K562 (cell line): ENCODE results near the gene RDH13. TPM values are rescaled to one million over a fixed set of nuclear protein-coding genes. Genes with fewer than 3 reads are reported as not detected.

Experiments used
- ATAC-seq: fragments of 200-7000 bp; cut with Tn5 transposase; 3 replicates; pipeline ENCODE4 v1.9.1; 2020; ENCODE audit warnings: moderate library complexity
- BruUV-seq: library from RNA; stranded (reverse); fragments of 400-500 nt; replicated peaks from 2 replicates; lab custom pipeline; 2021; lab: Mats Ljungman, UMichigan
- CTCF ChIA-PET: fragments of 300-600 bp; formaldehyde crosslinking; extraction: SDS; loops from one replicate; lab custom pipeline; 2021; ENCODE audit warnings: low intra/inter-chr PET ratio; lab: Yijun Ruan, JAX
- POLR2A ChIA-PET: fragments of 300-600, 350-650 bp; sonication (Branson Sonifier 250); formaldehyde crosslinking; extraction: SDS; loops from one replicate; lab custom pipeline; 2021; ENCODE audit warnings: antibody characterized with exemption, inconsistent platforms; lab: Yijun Ruan, JAX
- DNase-seq, 4 experiments: peaks; one replicate each; pipeline versions ENCODE4 v3.0.0 to v3.0.0-alpha.2; 2011 to 2018; ENCODE audit warnings: low spot score in 3 of 4, mixed read lengths in 3 of 4; ENCODE audit errors: extremely low read depth in 1 of 4
- FAIRE-seq: peaks from 2 replicates; lab custom pipeline; 2011; peaks lifted over from hg19 to GRCh38; lab: Jason Lieb, UNC
- H2AFZ ChIP-seq: 2 replicates; pipeline ENCODE4 v1.6.0; 2011; ENCODE audit warnings: low read depth, low read length, control low read depth, inconsistent platforms
- H3K27ac ChIP-seq: fragments of 200-600 bp; 3 replicates; pipeline ENCODE4 v1.8.0; 2011; ENCODE audit warnings: low read depth, mild to moderate bottlenecking, control low read depth, inconsistent platforms, low read length, moderate library complexity, mixed read lengths; ENCODE audit errors: extremely low read depth
- H3K27me3 ChIP-seq, 2 experiments: fragments of 300-600 bp in 1 of 2; 2 replicates in 1 of 2; 3 replicates in 1 of 2; pipeline versions ENCODE4 v1.6.0 to v1.8.0; 2011; ENCODE audit warnings: inconsistent platforms in 2 of 2, low read length in 2 of 2, mild to moderate bottlenecking in 1 of 2, mixed read lengths in 1 of 2, moderate library complexity in 1 of 2; ENCODE audit not compliant: control insufficient read depth in 2 of 2, insufficient read depth in 2 of 2
- H3K36me3 ChIP-seq: fragments of 300-600 bp; 3 replicates; pipeline ENCODE4 v1.8.0; 2011; ENCODE audit warnings: mild to moderate bottlenecking, low read length, inconsistent platforms; ENCODE audit not compliant: control insufficient read depth, insufficient read depth
- H3K4me1 ChIP-seq, 2 experiments: fragments of 200-600 bp in 1 of 2; replicated peaks in 1 of 2; 2 replicates in 1 of 2; 3 replicates in 1 of 2; pipeline versions ENCODE4 v1.5.1 to v1.8.0; 2011; ENCODE audit warnings: inconsistent platforms in 2 of 2, low read length in 2 of 2, mild to moderate bottlenecking in 1 of 2, mixed read lengths in 1 of 2, moderate library complexity in 1 of 2; ENCODE audit not compliant: control insufficient read depth in 2 of 2, insufficient read depth in 2 of 2
- H3K4me2 ChIP-seq: 2 replicates; pipeline ENCODE4 v1.6.1; 2011; ENCODE audit warnings: low read length, control low read depth, inconsistent platforms, mixed read lengths; ENCODE audit not compliant: insufficient read depth
- H3K4me3 ChIP-seq: fragments of 200-600 bp; sonication (generic), shearing (Covaris generic); 2 replicates; pipeline ENCODE4 v1.5.1; 2016; ENCODE audit warnings: control low read depth, inconsistent platforms
- H3K79me2 ChIP-seq: fragments of 200-600 bp; 3 replicates; pipeline ENCODE4 v1.8.0; 2011; ENCODE audit warnings: low read length, inconsistent platforms; ENCODE audit not compliant: control insufficient read depth, insufficient read depth
- H3K9ac ChIP-seq, 2 experiments: 2 replicates each; pipeline versions ENCODE4 v1.6.0 to v1.6.1; 2011; ENCODE audit warnings: low read depth in 2 of 2, low read length in 2 of 2, control low read depth in 1 of 2, inconsistent platforms in 1 of 2, mild to moderate bottlenecking in 1 of 2, mixed read lengths in 1 of 2; ENCODE audit not compliant: insufficient read depth in 1 of 2
- H3K9me1 ChIP-seq: one replicate; pipeline ENCODE4 v1.6.0; 2011; ENCODE audit warnings: inconsistent platforms, mild to moderate bottlenecking, low read length, moderate library complexity; ENCODE audit not compliant: control insufficient read depth, insufficient read depth
- H3K9me3 ChIP-seq: replicated peaks from 2 replicates; pipeline ENCODE4 v1.5.1; 2011; ENCODE audit warnings: low read depth, low read length, inconsistent platforms; ENCODE audit not compliant: control insufficient read depth, insufficient read depth
- H4K20me1 ChIP-seq: replicated peaks from 2 replicates; pipeline ENCODE4 v1.6.1; 2011; ENCODE audit warnings: low read length, inconsistent platforms, mixed read lengths; ENCODE audit not compliant: control insufficient read depth, insufficient read depth
- BRF1 ChIP-seq: IDR thresholded peaks from 3 replicates; pipeline ENCODE4 v1.6.1; 2011; ENCODE audit warnings: borderline replicate concordance, mild to moderate bottlenecking; ENCODE audit not compliant: insufficient read length; ENCODE audit errors: extremely low read depth
- CREB1 ChIP-seq, 2 experiments: sonication (generic) in 1 of 2; formaldehyde crosslinking in 1 of 2; IDR thresholded peaks; 2 replicates each; pipeline versions ENCODE4 v1.6.1 to v1.8.0; 2012 to 2022; ENCODE audit warnings: inconsistent platforms in 1 of 2, mild to moderate bottlenecking in 1 of 2, missing genetic modification reagents in 1 of 2, moderate library complexity in 1 of 2
- FIP1L1 ChIP-seq: fragments of 200-400 bp; formaldehyde crosslinking; IDR thresholded peaks from 2 replicates; pipeline ENCODE4 v1.6.1; 2018; ENCODE audit warnings: mild to moderate bottlenecking, low read depth, low read length; ENCODE audit not compliant: poor library complexity, severe bottlenecking
- HNRNPLL ChIP-seq: fragments of 200-400 bp; formaldehyde crosslinking; IDR thresholded peaks from 2 replicates; pipeline ENCODE4 v1.6.1; 2017; ENCODE audit warnings: low read length, low read depth, mild to moderate bottlenecking; ENCODE audit not compliant: poor library complexity, severe bottlenecking
- MEIS2 ChIP-seq: fragments of 450-650 bp; IDR thresholded peaks from 2 replicates; pipeline ENCODE4 v1.6.1; 2014; ENCODE audit warnings: mild to moderate bottlenecking; ENCODE audit not compliant: partially characterized antibody
- NFIC ChIP-seq: fragments of 450-650 bp; IDR thresholded peaks from 2 replicates; pipeline ENCODE4 v1.6.1; 2017; ENCODE audit warnings: mild to moderate bottlenecking, inconsistent platforms
- NFXL1 ChIP-seq: fragments of 450-650 bp; formaldehyde crosslinking; IDR thresholded peaks from 2 replicates; pipeline ENCODE4 v1.4.0; 2021; ENCODE audit warnings: mild to moderate bottlenecking
- NR4A1 ChIP-seq, 2 experiments: fragments of 250-450 bp in 1 of 2; fragments of 450-650 bp in 1 of 2; sonication (Bioruptor Pico) in 1 of 2; IDR thresholded peaks; 2 replicates each; pipeline versions ENCODE4 v1.4.0 to v1.6.1; 2016 to 2020; ENCODE audit warnings: mild to moderate bottlenecking in 2 of 2, missing compliant biosample characterization in 1 of 2, missing genetic modification characterization in 1 of 2, moderate library complexity in 1 of 2
- POLR2AphosphoS5 ChIP-seq: IDR thresholded peaks from 2 replicates; pipeline ENCODE4 v1.6.1; 2011; ENCODE audit warnings: mild to moderate bottlenecking, low read depth, low read length, moderate library complexity; ENCODE audit not compliant: control insufficient read depth, insufficient read depth
- RBFOX2 ChIP-seq: fragments of 200-400 bp; formaldehyde crosslinking; IDR thresholded peaks from 2 replicates; pipeline ENCODE4 v1.6.1; 2017; ENCODE audit warnings: low read depth, mild to moderate bottlenecking, low read length, moderate library complexity
- SMAD1 ChIP-seq: fragments of 150-350 bp; IDR thresholded peaks from 2 replicates; pipeline ENCODE4 v1.6.1; 2014; ENCODE audit warnings: low read length, low read depth; ENCODE audit not compliant: partially characterized antibody
- YY1 ChIP-seq, 3 experiments: IDR thresholded peaks; 2 replicates each; pipeline ENCODE4 v1.6.1; 2011; ENCODE audit warnings: low read length in 2 of 3, mild to moderate bottlenecking in 2 of 3, moderate library complexity in 2 of 3, borderline replicate concordance in 1 of 3, control low read depth in 1 of 3, low read depth in 1 of 3; ENCODE audit not compliant: insufficient read depth in 3 of 3, insufficient replicate concordance in 2 of 3, control insufficient read depth in 1 of 3, insufficient read length in 1 of 3; ENCODE audit errors: extremely low read depth in 1 of 3
- ZBTB12 ChIP-seq: fragments of 250-450 bp; sonication (Bioruptor Pico); IDR thresholded peaks from 2 replicates; pipeline ENCODE4 v1.4.0; 2020
- ZNF57 ChIP-seq: fragments of 450-650 bp; formaldehyde crosslinking; IDR thresholded peaks from 2 replicates; pipeline ENCODE4 v1.4.0; 2020; ENCODE audit warnings: mild to moderate bottlenecking, moderate library complexity
- ZNF589 ChIP-seq: fragments of 200-800 bp; sonication (Bioruptor generic); IDR thresholded peaks from 2 replicates; pipeline ENCODE4 v1.6.1; 2016; ENCODE audit warnings: low read depth, missing genetic modification characterization, missing compliant biosample characterization
- ZNF707 ChIP-seq: fragments of 250-450 bp; sonication (Bioruptor Pico); conservative IDR thresholded peaks from 2 replicates; pipeline ENCODE4 v1.8.0; 2022; ENCODE audit warnings: inconsistent platforms, mild to moderate bottlenecking, moderate library complexity
- WGBS: fragments of 100-300 bp; shearing (Covaris generic); methylation state at CpG from one replicate; pipeline ENCODE4 v1.1.6; 2016; ENCODE audit warnings: low coverage, mixed read lengths; ENCODE audit not compliant: insufficient coverage; ENCODE audit errors: missing lambda C conversion rate; 5-methylcytosine and 5-hydroxymethylcytosine counted together
- in situ Hi-C: fragments of 300-500 bp; cut with MboI; formaldehyde crosslinking; loops from 4 replicates; pipeline ENCODE4 v1.15.0; 2018; ENCODE audit warnings: inconsistent platforms, mixed read lengths
- intact Hi-C: fragments of 100-400 bp; cut with micrococcal nuclease; formaldehyde crosslinking; loops from 2 replicates; pipeline ENCODE4 v1.14.2; 2022
- polyA plus RNA-seq, 8 experiments: library from polyadenylated mRNA; depleted of rRNA in 4 of 8; stranded (reverse) in 5 of 8; unstranded in 3 of 8; fragments of >200 nt; fragmentation: Nextera tagmentation in 2 of 8; fragmentation: Illumina TruSeq in 1 of 8; extraction: Ambion mirVana in 2 of 8; extraction: Trizol in 1 of 8; gene quantifications; 2 replicates each; pipeline versions ENCODE4 v1.2.1 to v1.2.3, GENCODE V29; 2011 to 2014; ENCODE audit warnings: inconsistent platforms in 1 of 8, missing spikeins in 1 of 8
- total RNA-seq, 7 experiments: library from RNA; depleted of rRNA in 6 of 7; stranded (reverse); fragments of >200 nt in 6 of 7; fragmentation: Illumina TruSeq in 2 of 7; extraction: Trizol in 2 of 7; gene quantifications; 2 replicates each; pipeline versions ENCODE4 v1.2.1 to v1.2.3, GENCODE V29; 2011 to 2021; ENCODE audit warnings: low replicate concordance in 1 of 7
- TF ChIP-seq, protein P1 (sequence below): sonication (generic); formaldehyde crosslinking; IDR thresholded peaks from 2 replicates; pipeline ENCODE4 v1.8.1; 2023; ENCODE audit warnings: mild to moderate bottlenecking, missing genetic modification reagents

Gene RDH13
- total and polyA plus RNA-seq, 9 of the 15 experiments (the other 6 are each of a cell fraction or from before 2014, with no cell fraction given), result 7.5 to 70.3 (median 39.5) TPM

- no peak for TF ChIP-seq ZNF57
- TF ChIP-seq FIP1L1, result no peak
- TF ChIP-seq BRF1, result no peak
- TF ChIP-seq NR4A1 (CRISPR knock-in tag; IDR thresholded peaks at IDR 0.05), result no peak
- TF ChIP-seq NR4A1 (tag; IDR thresholded peaks at IDR 0.05), result no peak
- TF ChIP-seq POLR2AphosphoS5, result peak; percentile 57; the same call in 1 of the 2 replicates
- TF ChIP-seq, all 486 proteins: peak for 6
These were observed 44.3 kb downstream of the RDH13 start (continued) for GRCh38 chr19:55018633-55019032.

- Histone ChIP-seq H3K79me2 (peaks cover 71% of the 10 kb centered on the region), H2AFZ (no peak overlapping the region), H4K20me1 (peaks cover 17% of the 10 kb centered on the region), H3K9ac (peak overlapping the region; percentile 15 to 39), H3K4me3 (no peak overlapping the region), H3K4me2 (peak overlapping the region; percentile 56), H3K4me1 (peaks cover 10 to 17% of the 10 kb centered on the region in 2 experiments; a peak in 4 of 5 replicates), H3K27ac (peak overlapping the region; percentile 57), H3K36me3 (peaks cover 44% of the 10 kb centered on the region; the same call in 2 of the 3 replicates), H3K27me3 (no peaks in the 10 kb centered on the region), H3K9me3 (0 out of 2 replicates have a peak, but pooled peaks cover 2% of the 10 kb centered on the region), H3K9me1 (peaks cover 7% of the 10 kb centered on the region)
- peak; percentile 74 for ATAC-seq
- ChIA-PET CTCF (no interaction called here), POLR2A (interaction anchor here (0.6 to 1.6 kb wide), 7 partner anchors 8 to 389 kb away, joined by 3 to 8 read pairs (median 3); partner anchors contain the start of gene UBE2S)
- WGBS, result 68% methylated on average over 15 of the region's 15 CpGs
- TSS peak; percentile 17 for BruUV-seq
- intact Hi-C loops, result no loop called here
- peak in 1 of 4 experiments; percentile 5 for DNase-seq
- in situ Hi-C loops, result no loop called here
- FAIRE-seq, result no peak
- no peak for TF ChIP-seq ZNF589 (CRISPR knock-in tag)
- no peak for TF ChIP-seq ZNF707 (CRISPR knock-in tag)
- TF ChIP-seq CREB1 (IDR thresholded peaks at IDR 0.05), result peak; percentile 12; the same call in 1 of the 2 replicates
- TF ChIP-seq CREB1 (CRISPR knock-in tag; IDR thresholded peaks at IDR 0.05), result no peak
- TF ChIP-seq MEIS2, result peak; percentile 5
- no peak for TF ChIP-seq SMAD1
- peak in 2 of 3 experiments; percentile 53 to 82 for TF ChIP-seq YY1 (IDR thresholded peaks at IDR 0.05; ENCODE audit: borderline replicate concordance in 1 of 3, control insufficient read depth in 1 of 3, extremely low read depth in 1 of 3, insufficient read depth in 3 of 3, insufficient read length in 1 of 3, insufficient replicate concordance in 2 of 3, low read depth in 1 of 3, low read length in 2 of 3)
- TF ChIP-seq, protein P1, sequence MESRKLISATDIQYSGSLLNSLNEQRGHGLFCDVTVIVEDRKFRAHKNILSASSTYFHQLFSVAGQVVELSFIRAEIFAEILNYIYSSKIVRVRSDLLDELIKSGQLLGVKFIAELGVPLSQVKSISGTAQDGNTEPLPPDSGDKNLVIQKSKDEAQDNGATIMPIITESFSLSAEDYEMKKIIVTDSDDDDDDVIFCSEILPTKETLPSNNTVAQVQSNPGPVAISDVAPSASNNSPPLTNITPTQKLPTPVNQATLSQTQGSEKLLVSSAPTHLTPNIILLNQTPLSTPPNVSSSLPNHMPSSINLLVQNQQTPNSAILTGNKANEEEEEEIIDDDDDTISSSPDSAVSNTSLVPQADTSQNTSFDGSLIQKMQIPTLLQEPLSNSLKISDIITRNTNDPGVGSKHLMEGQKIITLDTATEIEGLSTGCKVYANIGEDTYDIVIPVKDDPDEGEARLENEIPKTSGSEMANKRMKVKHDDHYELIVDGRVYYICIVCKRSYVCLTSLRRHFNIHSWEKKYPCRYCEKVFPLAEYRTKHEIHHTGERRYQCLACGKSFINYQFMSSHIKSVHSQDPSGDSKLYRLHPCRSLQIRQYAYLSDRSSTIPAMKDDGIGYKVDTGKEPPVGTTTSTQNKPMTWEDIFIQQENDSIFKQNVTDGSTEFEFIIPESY (CRISPR knock-in tag), result peak; percentile 97
- no peak for TF ChIP-seq NFIC
- no peak for TF ChIP-seq HNRNPLL
- TF ChIP-seq ZBTB12 (CRISPR knock-in tag), result no peak
- TF ChIP-seq RBFOX2, result peak; percentile 50; the same call in 1 of the 2 replicates
- no peak for TF ChIP-seq NFXL1 (CRISPR knock-in tag)
These were observed 44.7 kb downstream of the RDH13 start for GRCh38 chr19:55018216-55018615.
